ENCODE results near the gene ADGRF1.
"Not testable (repeated sequence)": the region's sequence is repeated elsewhere in the genome, so short reads cannot be mapped to it uniquely, and the experiment has no call there.

The ADGRF1 gene

DNA sequence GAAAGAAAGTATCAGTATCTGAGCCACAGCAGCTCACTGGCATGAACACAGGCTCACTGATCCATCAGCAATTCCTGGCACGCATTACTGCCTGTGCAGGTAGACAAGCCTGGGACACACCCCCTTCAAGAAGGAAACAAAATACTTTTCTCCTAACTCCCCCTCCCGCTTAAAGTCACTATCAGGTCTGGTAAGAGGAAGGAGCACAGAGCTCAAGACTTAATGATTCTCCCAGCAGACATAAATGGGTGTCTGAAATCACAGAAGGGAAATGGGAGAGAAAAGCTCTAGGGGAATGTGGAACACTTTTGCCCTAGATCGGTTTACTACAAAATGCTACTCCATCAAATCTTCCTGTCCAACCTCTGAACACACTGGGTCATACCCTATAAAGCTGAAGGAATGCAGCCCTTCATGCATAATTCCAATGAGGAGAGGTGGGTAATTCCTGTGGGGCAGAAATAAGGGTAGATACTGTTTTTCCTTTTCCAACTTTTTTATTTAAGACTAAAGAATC, at the start of gene ADGRF1:
ADGRF1 (minus strand) TSS at position 58 of the 517 bp plus-strand sequence. CDS start 13,271 bp downstream, outside the sequence.
- no peak for DNase-seq

DNA sequence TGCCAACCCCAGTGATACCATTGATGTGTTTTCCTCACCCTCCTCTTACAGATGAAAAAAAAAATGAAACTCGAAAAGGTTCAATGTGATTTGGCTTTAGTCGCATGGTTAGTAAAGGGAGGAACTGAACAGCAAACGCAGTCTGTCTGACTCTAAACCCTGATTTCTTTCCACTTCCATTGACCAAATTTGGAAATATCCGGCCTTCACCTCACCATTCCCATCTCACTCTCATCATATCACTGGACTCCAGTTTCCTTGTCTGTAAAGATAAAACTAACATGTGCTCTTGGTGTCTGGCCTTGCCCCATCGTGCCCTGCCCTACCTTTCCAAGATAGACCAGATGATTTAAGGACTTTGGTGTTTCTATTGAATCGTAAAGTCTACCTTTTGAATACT, 48.7 kb upstream of the ADGRF1 start:
- DNase-seq, result no peak

DNA sequence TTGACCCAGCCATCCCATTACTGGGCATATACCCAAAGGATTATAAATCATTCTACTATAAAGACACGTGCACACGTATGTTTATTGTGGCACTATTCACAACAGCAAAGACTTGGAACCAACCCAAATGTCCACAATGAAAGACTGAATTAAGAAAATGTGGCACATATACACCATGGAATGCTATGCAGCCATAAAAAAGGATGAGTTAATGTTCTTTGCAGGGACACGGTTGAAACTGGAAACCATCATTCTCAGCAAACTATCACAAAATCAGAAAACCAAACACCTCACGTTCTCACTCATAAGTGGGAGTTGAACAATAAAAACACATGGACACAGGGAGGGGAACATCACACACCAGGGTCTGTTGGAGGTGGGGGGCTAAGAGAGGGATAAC, 47.3 kb upstream of the ADGRF1 start:
- DNase-seq, result not testable (repeated sequence)

DNA sequence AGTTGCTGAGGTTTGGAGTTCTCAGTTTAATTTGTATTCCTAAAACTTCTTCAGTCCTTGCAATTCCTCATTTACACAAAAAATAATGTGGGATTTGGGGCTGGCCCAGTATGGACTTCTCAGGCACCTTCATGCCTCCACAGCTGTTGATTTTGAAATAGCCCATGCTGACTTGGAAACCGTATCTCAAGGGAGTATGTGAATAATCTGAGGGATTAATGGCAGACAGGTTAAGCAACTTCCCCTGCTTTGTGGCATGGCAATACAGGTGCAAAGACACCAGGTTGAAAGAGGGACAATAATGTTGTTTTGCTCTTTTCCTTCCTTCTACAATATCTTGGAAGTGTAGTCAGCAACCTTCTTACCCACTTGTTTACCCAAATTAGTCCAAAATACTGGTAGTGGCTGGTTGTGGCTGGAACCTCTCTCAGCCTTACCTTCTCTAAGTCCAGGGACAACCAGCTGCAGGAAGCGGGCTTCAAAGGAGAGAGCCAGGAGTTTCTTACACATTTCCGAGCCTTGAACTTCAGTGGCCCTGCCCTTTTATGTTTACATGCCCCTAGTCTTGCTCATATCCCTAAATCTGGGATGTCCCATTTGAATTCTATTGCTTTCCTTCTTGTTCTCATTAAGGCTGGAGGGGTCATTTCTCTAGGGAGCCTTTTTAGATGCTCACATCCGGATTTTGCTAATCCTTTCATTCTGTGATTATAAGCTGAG, 44.1 kb upstream of the ADGRF1 start:
- DNase-seq, result no peak

DNA sequence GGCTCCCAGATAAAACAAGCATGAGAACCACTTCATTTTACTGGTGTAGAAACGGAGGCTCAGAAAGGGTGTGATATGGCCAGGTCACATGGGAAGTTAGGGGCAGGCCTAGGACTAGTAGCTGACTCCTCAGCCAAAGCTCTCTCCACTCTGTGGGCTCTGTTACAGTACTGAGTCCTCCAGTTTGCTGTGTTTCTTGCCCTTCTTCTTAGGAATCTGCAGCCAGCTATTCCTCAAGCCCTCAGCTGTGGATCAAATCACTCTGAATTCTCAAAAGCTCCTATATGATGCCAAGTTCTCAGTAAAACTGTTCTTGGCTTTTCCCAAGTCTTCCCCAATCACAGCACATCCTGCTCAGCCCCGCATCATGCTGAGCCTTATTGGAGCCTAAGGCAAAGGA, 42.5 kb upstream of the ADGRF1 start:
- no peak for DNase-seq

DNA sequence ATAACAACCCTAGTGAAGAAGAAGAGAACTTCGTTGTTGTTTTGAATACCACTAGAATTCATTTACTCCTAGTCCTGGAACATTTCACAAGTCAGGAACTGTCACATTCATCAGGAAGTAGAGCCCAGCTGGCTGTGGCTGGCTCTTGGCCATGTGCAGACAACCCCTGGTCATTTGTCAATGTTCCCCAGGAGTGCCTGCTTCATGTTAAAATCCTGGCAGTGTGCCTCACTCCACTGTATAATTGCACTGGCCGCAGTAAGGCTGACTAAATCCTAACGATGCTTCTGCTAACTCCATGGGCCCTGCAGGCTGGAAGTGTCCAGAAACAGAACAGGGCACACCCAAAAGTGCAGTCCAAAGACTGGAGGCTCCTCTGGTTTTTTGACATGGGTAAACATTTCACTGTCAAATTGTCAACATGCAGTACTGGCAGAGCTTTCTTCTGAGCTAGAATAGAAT, 41.5 kb upstream of the ADGRF1 start:
- DNase-seq, result peak; percentile 13

DNA sequence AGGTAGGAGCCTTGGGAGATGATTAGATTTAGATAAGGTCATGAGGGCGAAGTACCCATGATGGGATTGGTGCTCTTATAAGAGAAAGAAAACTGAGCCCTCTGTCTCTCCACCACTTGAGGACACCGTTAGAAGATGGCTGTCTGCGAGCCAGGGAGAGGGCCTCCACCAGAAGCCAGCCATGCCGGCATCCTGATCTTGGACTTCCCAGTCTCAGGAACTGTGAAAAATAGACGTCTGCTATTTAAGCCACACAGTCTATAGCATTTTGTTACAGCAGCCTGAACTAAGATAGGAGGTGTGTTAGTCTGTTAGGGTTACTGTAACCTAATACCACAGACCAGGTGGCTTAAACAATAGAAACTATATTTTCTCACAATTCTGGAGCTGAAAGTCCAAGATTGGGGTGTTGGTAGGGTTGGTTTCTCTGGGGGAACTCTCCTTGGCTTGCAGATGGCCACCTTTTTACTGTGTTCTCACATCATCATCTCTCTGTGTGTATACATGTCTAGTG, 38.0 kb upstream of the ADGRF1 start:
- no peak for DNase-seq

DNA sequence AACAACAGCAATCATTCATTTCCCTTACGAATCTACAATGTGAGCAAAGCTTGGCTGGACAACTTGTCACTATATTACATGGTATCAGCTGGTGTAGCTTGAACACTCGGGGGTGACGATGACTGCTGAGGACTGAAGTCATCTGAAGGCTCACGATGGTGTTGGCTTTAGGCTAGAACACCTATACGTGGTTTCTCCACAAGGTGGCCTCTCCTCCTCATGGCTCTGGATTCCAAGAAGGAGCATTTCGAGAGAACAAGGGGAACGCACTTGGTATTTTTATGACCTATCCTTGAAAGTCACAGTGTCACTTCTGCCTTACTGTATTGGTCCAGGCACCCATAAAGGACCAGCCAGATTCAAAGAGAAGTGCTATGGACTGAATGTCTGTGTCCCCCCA, 37.5 kb upstream of the ADGRF1 start:
- DNase-seq, result no peak

DNA sequence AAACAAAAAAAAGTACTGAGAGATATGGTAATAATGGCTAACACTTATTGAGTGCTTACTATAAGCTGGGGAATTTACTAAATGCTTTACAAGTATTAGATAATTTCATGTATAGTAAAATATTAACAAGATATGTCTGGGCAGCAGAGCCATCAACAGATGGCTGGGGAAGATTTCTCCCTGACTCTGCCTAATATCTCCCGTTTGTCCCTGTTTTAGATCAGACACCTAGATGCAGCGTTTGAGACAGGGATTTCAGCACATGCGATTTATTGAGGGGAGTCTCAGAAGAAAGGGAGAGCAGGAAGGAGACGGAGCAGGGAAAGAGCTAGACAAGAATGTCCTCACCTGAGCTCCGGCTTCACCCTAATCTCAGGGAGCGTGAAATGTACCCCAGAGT, 36.9 kb upstream of the ADGRF1 start:
- no peak for DNase-seq

DNA sequence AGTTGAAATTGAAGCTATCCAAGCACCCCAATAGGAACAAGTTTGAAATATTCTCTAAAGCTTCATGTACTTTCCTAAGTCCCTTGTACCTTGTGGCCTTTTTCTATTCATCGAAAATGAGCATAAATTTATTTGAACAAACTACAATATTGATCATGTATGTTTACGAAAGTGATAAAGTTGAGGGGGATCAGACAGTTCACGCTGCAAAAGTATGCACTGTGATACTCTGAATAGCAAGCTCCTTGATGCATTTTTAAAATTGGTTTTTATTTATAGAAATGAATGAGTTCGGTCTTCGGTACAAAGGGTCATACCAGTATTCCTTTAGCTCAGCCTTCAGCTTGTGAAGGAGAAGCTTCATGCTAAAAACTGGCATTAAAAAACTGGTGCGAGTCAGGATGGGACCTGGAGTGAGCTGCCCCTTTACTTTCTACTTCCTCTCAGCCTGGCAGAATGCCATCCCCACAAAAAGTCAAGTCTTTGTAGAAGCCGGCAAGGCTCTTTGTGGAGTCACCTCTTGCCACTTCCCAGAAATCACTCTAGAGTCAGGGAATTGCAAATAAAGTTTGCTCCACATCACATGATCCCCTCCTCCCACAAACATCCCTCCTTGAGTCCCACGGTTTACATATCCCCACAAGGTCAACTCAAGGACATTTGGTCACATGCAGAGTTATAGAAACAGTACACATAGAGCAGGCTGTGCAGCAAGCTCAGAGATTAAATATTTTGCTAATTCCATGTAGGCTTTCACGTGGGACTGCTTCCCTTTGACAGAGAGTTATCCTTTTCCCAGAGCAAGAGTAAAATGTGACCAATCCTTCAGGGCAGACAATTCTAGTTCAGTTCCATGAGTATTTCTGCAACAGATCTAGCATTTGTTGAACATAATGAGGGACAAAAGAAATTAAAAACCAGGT, 34.6 kb upstream of the ADGRF1 start:
- DNase-seq, result peak; percentile 15

DNA sequence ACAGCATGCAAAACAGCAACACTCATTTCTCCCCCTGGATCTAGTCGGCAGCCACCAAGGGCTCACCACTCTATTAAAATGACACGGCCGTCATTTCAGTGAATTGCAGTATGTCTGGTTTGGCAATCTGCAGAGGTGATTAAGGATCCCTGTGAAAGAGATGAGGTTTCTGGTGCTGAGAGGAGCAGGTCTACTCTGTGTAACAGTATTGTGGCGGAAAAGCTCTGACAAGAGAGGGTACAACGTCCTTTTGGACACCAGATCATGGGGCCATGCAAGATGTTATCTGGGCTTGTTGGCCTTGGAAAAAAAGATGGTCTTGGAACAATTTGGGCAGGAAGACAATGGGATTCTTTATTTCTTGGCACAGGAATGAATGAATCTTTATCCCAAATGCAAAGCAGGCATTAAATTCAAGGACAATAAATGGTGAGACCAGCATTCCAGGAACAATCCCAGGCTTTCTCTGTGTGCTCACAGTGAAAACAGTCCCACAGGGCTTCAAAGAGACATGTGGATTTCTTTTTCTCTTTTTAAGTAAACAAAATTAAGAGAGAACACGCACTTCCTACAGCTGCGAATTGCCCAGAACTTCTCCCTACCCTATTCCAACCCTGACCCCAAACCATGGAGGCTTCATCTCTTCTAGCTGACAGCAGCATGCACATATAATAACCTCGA, 33.7 kb upstream of the ADGRF1 start:
- no peak for DNase-seq

DNA sequence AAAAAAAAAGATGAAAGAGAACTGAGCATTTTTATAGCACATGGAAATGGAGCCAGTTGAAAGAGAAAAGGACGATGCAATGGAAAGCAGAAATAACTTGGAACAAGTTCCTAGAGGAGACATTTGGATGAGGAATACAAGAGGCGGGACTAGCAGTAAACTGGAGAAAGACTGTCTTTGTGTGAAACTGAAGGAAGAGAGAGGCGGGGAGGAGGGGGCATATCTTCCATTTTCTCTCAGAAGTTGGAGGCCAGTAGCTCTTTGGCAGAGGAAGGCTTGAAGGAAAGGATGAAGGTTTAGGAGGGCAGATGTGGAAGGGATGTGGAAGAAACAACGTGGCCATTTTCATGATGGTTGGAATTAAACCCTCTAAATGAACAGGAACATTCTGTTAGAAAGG, 33.0 kb upstream of the ADGRF1 start:
- DNase-seq, result no peak

DNA sequence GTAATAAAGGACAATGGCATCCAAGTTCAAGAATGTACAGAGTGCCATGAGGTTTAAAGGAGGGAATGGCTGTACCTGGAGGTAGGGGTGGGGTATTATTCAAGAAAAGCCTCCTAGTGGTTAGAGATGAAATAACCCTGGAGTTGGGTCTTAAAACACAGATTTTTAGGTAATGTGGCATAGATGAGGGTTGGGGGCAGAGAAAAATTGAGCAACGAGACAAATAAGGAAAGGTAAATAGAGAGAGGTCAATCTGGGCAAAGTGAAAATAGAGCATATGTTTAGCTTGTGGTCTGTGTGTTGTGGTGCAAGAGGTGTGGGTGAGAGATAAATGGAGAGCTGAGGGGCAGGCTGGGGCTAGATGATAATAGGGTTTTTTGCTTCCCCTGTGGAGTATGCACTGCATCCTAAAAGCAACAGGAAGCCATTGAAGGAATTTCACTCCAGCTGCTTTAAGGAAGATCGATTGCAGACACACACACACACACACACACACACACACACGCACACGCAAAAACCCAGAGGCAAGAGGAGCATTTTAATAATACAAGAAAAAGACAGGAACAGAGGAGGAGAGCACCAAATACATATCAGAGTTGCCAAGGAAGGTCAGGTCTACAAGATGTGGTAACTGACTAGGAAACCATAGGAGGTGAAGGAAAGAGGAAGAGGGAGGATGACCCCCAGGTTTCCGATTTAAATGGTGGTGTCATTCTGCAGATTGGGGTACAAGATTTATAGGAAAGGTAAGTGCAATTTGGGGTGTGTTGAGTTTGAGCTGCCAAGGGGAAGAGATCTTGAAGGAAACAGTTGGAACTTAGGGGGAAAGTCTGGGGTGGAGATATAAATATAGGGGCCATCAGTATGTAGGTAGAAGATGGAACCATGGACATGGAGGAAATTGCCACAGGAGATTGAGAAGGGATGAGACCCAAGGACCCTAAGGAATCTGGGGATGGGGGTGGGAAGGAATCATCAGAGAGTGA, 31.3 kb upstream of the ADGRF1 start:
- no peak for DNase-seq

DNA sequence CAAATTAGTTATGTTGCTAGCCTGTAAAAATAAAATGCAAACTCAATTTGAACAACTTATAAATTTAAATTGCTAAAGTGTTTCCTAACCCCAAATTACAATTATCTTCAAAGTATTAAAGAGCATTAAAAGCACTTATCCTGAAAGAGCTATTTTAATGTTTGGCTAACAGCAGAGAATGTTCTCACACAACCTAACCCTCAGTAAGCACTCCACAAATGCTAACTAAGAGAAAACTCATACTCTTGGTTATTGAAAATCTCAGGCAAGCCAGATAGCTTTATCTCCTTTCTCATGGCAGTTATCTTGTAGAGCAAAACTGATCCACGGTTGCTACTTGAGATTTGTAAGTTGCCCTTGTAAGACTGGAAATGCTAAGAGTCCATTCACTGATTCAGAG, 30.5 kb upstream of the ADGRF1 start:
- no peak for DNase-seq

DNA sequence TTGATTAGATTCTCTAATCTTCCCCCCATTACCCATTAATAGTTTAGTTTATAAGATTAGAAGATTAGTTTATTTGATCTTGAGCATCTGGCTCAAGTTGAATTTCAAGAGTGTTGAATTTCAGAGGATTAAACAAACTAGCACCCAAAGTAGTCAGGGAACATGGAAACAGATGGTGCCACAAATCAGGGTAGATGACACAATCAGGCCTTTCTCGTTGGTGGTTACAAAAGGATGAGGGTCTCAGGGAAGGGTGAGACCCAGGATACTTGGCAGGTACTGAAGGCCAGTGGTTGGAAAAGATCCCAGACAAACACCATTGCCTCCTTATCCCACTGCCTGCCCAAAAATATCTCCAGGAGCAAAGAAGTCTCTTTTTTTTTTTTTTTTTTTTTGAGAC, 29.5 kb upstream of the ADGRF1 start:
- DNase-seq, result no peak

DNA sequence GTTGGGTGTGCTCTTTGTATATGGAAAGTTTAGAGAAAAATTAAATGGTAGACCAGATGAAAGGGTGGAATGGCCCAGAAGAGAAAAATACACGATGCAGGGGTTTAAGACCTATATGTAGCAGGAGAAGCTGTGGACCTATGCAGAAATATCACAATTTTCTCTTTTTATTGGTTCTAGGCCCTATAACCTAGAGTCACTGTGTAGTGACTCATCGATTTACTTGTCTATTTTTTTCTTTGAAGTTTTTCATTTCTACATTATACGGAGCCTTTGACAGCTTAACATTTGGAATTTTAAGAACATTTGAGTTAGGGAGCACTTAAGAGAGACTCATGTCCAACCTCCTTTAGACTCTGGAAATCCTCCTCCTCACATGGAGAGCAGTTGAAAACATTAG, 28.3 kb upstream of the ADGRF1 start:
- no peak for DNase-seq

DNA sequence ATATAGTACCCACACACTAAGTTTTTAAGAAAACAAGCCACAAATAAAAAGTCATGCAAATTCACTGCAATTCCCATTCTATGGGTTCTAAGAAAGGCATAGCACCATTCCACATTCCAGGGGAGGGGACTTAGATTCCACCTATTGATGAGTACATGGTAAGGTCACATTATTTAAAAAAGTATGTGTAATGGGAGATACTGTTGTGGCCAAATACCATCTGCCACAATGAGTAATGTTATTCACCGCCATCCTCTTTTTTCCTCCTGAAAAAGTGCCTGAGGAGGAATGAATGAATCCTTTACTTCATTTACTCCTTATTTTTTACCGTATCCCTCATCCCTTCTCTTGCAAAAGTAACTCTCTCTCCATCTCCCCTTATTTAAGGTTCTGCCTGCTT, 27.0 kb upstream of the ADGRF1 start:
- no peak for DNase-seq

DNA sequence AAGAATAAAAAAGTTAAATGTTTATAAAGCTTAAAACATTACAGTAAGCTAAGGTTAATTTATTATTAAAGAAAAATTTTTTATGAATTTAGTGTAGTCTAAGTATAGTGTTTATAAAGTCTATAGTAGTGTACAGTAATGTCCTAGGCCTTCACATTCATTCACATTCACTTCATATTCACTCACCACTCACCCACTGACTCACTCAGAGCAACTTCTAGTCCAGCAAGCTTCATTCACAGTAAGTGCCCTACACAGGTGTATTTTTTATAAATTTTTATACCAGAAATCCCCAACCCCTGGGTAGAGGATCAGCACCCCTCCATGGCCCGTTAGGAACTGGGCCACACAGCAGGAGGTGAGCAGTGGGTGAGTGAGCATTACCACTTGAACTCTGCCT, 24.3 kb upstream of the ADGRF1 start:
- DNase-seq, result no peak

DNA sequence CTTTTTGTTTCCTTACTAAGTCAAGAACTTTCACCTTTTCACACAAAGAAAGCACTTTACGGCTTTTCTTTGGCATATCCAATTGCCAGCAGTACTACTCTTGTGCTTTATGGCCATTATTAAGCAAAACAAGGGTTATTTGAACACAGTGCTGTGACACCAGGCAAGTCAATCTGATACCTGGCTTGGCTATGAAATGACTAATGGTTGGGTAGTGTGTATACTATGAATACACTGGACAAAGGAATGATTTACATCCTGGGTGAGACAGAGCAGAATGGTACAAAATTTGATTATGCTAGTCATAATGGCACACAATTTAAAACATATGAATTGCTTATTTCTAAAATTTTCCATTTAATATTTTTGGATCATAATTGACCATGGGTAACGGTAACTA, 22.1 kb upstream of the ADGRF1 start:
- DNase-seq, result no peak

DNA sequence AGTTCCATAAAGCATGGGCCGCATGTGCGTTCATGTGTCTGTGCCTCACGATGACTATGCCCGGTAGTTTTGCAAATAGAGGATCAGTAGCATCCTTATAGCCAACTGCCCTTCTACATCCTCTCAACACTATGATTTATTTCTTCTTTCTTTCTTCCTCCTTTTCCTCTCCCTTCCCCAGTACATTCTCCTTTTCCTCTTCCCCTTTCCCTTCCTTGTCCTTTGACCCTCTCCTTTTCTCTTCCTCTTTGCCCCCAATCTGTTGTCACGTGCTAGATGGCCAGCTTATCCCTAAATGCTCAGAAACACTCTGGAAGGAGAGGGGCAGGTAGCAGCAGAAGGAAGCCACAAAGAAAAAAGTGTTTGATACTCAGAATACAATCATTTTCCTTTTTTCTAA, 20.2 kb upstream of the ADGRF1 start:
- DNase-seq, result no peak

Measured in inflammatory macrophage treated with lipopolysaccharide for 4 hours (primary cell).